Right cardiac atrium (tissue), 5 donors: Measurements from ENCODE around the gene WDR48. TPM values are rescaled to one million over a fixed set of nuclear protein-coding genes. Genes with fewer than 3 reads are reported as not detected.
A peak's percentile ranks its signal among the peaks of the same experiment; 100 is the strongest.

Experiments
- ATAC-seq, 2 donors: fragments of 200-7000 bp; cut with Tn5 transposase; one replicate each; pipeline versions ENCODE4 v1.8.0 to v1.9.1; 2020; ENCODE audit warnings: moderate library complexity in 2 of 2, mild to moderate bottlenecking in 1 of 2
- DNase-seq, 3 donors: peaks; one replicate each; pipeline ENCODE4 v3.0.0-alpha.2; 2020
- H3K27ac ChIP-seq: one replicate; pipeline ENCODE4 v1.5.1; 2013; ENCODE audit warnings: mild to moderate bottlenecking, low read length, control low read depth, moderate library complexity
- H3K27me3 ChIP-seq: one replicate; pipeline ENCODE4 v1.6.1; 2013; ENCODE audit not compliant: control insufficient read depth, insufficient read depth
- H3K4me1 ChIP-seq: one replicate; pipeline ENCODE4 v1.6.1; 2013; ENCODE audit warnings: low read length; ENCODE audit not compliant: control insufficient read depth, insufficient read depth
- H3K4me3 ChIP-seq: one replicate; pipeline ENCODE4 v1.5.1; 2013; ENCODE audit warnings: low read length, control low read depth
- H3K9me3 ChIP-seq: one replicate; pipeline ENCODE4 v1.6.1; 2013; ENCODE audit warnings: low read length; ENCODE audit not compliant: control insufficient read depth
- WGBS: extraction: QIAGEN DNeasy Blood & Tissue Kit; methylation state at CpG from one replicate; pipeline ENCODE4 v1.1.7; 2013; 5-methylcytosine and 5-hydroxymethylcytosine counted together
- intact Hi-C, 4 donors: fragments of 100-400 bp; cut with DNase I; formaldehyde crosslinking; loops; one replicate each; pipeline versions ENCODE4 v1.11.0 to v1.14.0; 2022 to 2023
- long read RNA-seq, 4 donors: library from polyadenylated mRNA; unstranded; transcript quantifications; one replicate each; pipeline ENCODE4 v2.0.0, GENCODE V29; 2020 to 2021
- polyA plus RNA-seq: library from polyadenylated mRNA; stranded (reverse); fragments of 200-250 nt; gene quantifications from one replicate; pipeline ENCODE4 v1.2.3, GENCODE V29; 2013
- total RNA-seq, 4 donors: library from RNA; stranded (reverse); fragmentation: NEBNext Ultra II Directional; extraction: Animal tissue kit (Norgen Biotek cat#: 25700); gene quantifications; one replicate each; pipeline ENCODE4 v1.2.1, GENCODE V29; 2021
- donor health status: healthy with polysubstance abuse.
- donor health status: DM: no; HTN: yes; CAD: no.
- donor health status: DM: no; HTN: no; CAD: no.
- donor health status: DM: no; HTN: yes; CAD: no; lungs with severe emphysema.
- donor health status: DM: yes; HTN: yes; CAD: no.

The WDR48 gene
- total RNA-seq: 10 to 100 TPM; 16.5 to 30.5 (median 27.5) TPM
- 10.3 TPM for polyA plus RNA-seq
- long read RNA-seq, donor 1, transcript WDR48-201 (19 exons, 3,707 nt): major isoform, 24 of 37 reads
- long read RNA-seq, donor 1, partial matches to known transcripts: 8 of 37 reads
- long read RNA-seq, donor 1, other reads (novel, unspliced or antisense): 5 of 37 reads
- long read RNA-seq, donor 2, transcript WDR48-201 (19 exons, 3,707 nt): major isoform, 10 of 17 reads
- long read RNA-seq, donor 2, partial matches to known transcripts: 2 of 17 reads
- long read RNA-seq, donor 2, other reads (novel, unspliced or antisense): 5 of 17 reads
- long read RNA-seq, donor 3, transcript WDR48-201 (19 exons, 3,707 nt): major isoform, 53 of 74 reads
- long read RNA-seq, donor 3, partial matches to known transcripts: 17 of 74 reads
- long read RNA-seq, donor 3, other reads (novel, unspliced or antisense): 4 of 74 reads
- long read RNA-seq, donor 4, transcript WDR48-201 (19 exons, 3,707 nt): major isoform, 15 of 21 reads
- long read RNA-seq, donor 4, partial matches to known transcripts: 2 of 21 reads
- long read RNA-seq, donor 4, other reads (novel, unspliced or antisense): 4 of 21 reads

DNA sequence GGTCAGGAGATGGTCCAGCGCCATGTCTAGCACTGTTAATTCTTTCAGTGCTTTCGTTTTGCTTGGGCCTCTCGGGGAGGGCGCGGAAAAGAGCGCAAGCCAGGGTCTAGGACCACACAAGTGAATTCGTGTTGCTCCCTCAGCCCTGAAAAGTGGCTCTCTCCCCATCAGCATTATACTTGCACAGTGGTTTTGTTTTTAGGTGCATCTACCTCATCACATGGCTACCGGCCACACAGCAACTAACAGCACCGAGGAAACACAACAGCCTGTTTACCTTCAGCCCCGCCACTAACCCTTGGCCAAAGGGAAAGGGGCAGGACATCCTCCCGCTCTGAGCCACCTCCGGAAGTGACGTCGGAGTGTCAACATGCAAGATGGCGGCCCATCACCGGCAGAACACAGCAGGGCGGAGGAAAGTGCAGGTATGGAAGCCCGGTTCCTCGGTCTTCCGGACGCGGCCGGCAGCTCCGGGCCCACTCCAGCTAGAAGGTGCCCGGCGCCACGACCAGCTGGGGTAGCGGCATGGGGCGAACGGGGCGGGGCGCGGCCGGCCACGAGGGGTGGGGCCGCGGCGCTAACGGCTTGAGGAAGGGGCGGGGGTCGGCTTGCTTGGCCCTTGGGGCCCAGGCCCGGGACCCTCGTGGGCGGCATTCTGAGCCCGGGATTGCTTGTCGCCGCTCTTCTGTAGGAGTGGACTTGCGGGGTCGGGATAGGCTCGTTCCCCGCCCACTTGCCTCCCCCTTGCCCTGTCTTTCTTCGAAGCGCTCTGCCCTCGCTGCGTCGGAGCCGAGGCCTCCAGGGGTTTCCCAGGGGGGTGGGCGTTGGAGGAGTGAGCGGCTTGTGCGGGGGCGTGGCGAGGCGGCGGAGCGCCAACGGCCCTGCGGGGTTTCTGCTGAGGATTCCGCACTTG is at the start of gene WDR48, which contains the start of gene SCN11A:
Gene WDR48 (plus strand): TSS at position 368 of the 913 bp plus-strand sequence. CDS start 10 bp downstream, at position 378.
Gene SCN11A (minus strand): TSS at position 296 of the 913 bp plus-strand sequence. CDS start 101,582 bp downstream, outside the sequence.
- Histone ChIP-seq H3K4me3 (peak within 1 kb of the TSS; percentile 97), H3K4me1 (no peaks in the 10 kb centered on the region), H3K27ac (peak within 1 kb of the TSS; percentile 94), H3K27me3 (no peaks in the 10 kb centered on the region), H3K9me3 (no peaks in the 10 kb centered on the region)
- intact Hi-C loops: no loop called here
- ATAC-seq (peak; percentile 100), DNase-seq (peak; percentile 95 to 97 (median 96))
- under 1% methylated on average over 68 of the region's 68 CpGs for WGBS

DNA sequence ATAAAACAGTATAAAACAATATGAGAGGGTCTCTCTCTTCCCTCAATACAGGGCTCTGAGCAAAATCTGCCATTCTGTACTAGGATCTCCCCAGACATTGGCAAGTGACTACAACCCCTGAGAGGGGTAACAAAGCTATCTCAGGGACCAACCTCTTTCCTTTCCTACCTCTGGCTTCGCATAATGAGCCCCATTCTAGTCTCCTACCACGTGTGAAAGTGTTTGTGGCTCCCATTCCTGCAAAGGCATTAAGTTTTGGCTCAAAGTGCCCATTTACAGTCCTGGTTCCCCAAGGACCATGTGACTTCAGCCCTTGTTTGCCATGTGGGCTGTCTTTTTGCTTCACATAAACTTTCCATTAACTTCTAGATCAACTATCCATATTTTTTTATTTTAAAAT is 46.5 kb upstream of the WDR48 start:
- ATAC-seq: no peak
- intact Hi-C loops: no loop called here
- 41% methylated on average over 2 of the region's 2 CpGs for WGBS

DNA sequence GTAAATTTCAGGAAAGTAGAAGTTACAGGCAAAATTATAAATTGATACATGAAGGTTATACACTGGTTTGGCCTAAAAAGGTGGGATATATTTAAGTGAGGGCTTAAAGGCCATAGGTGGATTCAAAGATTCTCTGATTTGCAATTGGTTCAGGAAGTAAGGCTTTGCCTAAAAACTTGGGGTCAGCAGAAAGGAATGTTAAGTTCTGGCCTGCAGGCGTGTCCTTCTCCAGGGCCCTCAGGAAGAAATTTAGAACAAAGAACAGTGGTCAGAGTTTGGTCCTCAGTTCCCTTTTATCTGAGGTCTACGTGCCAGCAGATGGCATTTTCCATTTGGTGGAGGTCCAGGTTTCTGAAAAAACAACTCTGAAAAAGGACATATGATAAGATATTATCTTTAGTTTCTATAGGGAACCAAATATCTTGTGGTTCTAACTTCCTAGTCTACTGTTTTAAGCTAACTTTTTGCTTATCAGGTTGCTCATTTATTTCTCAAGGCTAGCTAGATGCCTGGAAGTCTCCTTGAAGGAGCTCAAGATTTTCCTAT is 40.6 kb upstream of the WDR48 start:
- WGBS: 44% methylated on average over 2 of the region's 2 CpGs

More for the DNA sequence above, 46.5 kb upstream of the WDR48 start:
- no peaks in the 10 kb centered on the region for H3K4me1 ChIP-seq
- no peaks in the 10 kb centered on the region for H3K27me3 ChIP-seq
- H3K27ac ChIP-seq: no peak overlapping the region
- no peak for DNase-seq
- no peak overlapping the region for H3K4me3 ChIP-seq
- H3K9me3 ChIP-seq: no peaks in the 10 kb centered on the region

DNA sequence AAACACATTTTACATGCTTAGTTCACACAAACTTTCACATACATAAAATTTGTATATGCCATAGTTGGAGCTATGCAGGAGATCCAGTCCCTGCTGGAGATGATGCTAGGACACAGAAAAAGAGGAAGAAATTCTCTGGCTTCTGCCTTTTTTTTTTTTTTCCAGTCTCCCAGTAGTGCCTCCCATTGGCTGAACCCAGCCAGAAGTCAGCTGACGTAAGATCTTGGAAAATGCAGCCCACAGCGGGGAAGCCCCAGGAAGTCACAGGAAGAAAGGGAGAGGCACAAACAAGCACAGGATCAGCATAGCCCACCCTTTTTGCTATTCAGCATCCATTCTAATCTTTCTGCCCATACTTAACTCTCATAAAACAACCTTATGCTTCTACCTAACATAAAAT is 38.5 kb upstream of the WDR48 start:
- 9% methylated on average over 2 of the region's 2 CpGs for WGBS
- H3K9me3 ChIP-seq: no peaks in the 10 kb centered on the region
- H3K27ac ChIP-seq: no peak overlapping the region
- no peaks in the 10 kb centered on the region for H3K4me1 ChIP-seq
- intact Hi-C loops: no loop called here
- H3K27me3 ChIP-seq: no peaks in the 10 kb centered on the region
- ATAC-seq: peak in 1 of 2 donors; percentile 60
- DNase-seq: no peak
- H3K4me3 ChIP-seq: no peak overlapping the region

More for the DNA sequence above, 40.6 kb upstream of the WDR48 start:
- no peaks in the 10 kb centered on the region for H3K9me3 ChIP-seq
- no peak overlapping the region for H3K4me3 ChIP-seq
- ATAC-seq: no peak
- no peak overlapping the region for H3K27ac ChIP-seq
- H3K4me1 ChIP-seq: no peaks in the 10 kb centered on the region
- no peak for DNase-seq
- no peaks in the 10 kb centered on the region for H3K27me3 ChIP-seq
- intact Hi-C loops: no loop called here

DNA sequence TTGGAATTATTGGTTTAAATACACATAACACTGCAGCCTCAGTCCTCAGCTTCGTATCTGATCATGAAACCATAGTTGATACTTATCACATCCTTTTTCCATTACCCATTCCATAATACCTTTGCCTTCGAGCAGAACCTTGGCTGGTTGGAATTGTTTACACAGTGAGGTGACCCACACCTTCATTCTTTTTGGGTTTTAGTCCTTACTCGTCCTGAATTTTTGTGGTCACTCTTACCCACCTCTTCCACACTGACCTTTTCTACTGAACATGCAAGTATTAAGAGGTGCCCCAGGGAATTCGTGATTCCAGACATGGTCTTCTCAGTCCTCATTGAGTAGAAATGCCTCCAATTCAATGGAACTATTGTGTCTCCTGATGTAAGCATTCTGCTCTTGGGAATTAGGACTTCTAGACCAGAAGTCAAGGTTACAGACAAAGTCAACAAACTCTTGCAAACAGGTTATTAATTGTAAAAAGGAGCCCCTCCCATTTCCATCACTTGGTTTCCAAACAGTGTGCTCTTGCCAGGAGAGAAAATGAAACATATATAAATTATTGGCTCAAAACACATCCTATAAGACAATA is 37.8 kb upstream of the WDR48 start:
- Histone ChIP-seq H3K27me3 (no peaks in the 10 kb centered on the region), H3K4me3 (no peak overlapping the region), H3K9me3 (no peaks in the 10 kb centered on the region), H3K4me1 (no peaks in the 10 kb centered on the region), H3K27ac (no peak overlapping the region)
- WGBS: 71% methylated on average over 4 of the region's 4 CpGs
- DNase-seq (no peak), ATAC-seq (no peak)
- intact Hi-C loops: no loop called here

DNA sequence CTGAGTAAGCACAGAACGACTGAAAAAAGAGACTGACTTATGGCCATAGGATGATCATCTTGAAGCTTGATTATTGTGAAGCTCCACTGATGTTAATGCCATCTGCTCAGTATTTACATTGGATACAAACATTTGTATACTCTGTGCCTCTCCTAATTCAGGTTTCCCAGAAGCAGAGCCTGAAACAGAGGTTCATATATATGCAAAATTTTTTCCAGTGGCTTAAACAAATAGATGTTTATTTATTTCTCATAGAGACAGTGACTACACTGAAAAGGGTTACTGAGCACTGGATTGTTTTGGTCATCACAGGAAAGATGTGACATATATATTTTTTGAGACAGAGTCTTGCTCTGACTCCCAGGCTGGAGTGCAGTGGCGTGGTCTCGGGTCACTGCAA is 36.4 kb upstream of the WDR48 start:
- H3K27ac ChIP-seq: no peak overlapping the region
- intact Hi-C loops: no loop called here
- no peaks in the 10 kb centered on the region for H3K4me1 ChIP-seq
- ATAC-seq (no peak), DNase-seq (no peak)
- WGBS: 86% methylated on average over 3 of the region's 3 CpGs
- no peaks in the 10 kb centered on the region for H3K9me3 ChIP-seq
- no peaks in the 10 kb centered on the region for H3K27me3 ChIP-seq
- H3K4me3 ChIP-seq: no peak overlapping the region

DNA sequence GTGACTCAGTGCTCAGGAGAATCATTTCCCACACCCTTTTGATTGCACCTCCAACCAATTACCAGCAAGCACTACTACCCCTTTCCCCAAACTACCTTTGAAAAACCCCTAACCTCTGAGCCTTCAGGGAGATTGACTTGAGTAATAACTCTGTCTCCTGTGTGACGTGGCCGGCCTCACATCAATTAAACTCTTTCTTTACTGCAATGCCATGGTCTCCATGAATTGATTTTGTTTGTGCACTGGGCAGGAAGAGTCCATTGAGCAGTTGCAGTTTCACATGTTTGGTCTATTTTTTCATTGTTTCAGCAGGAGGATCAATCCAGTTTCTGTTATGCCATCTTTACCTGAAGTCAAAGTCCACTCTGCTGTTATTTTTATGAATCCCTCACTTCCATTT is 32.5 kb upstream of the WDR48 start:
- 86% methylated on average over 2 of the region's 2 CpGs for WGBS
- Histone ChIP-seq H3K4me1 (no peaks in the 10 kb centered on the region), H3K9me3 (no peaks in the 10 kb centered on the region), H3K27ac (no peak overlapping the region), H3K27me3 (no peaks in the 10 kb centered on the region), H3K4me3 (no peak overlapping the region)
- intact Hi-C loops: no loop called here
- ATAC-seq: no peak
- no peak for DNase-seq

DNA sequence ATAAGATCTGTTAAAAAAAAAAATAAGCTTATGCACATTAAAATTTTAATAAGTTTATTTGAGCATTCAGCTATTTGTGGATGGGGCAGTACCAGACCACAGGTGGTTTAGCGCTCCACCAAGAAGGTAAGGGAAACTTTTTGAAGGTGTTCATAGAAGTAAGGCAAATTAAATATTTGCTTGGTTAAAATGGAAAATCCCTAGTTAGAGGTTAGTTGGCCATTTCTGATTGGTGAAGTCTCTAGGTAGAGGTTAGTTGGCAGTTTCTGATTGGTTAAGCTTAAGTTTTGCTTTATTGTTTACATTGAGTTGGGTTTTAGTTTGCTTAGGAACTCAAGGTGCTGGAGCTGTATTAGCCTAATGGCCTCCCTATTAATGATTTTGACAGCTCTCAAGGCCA is 30.8 kb upstream of the WDR48 start:
- intact Hi-C loops: no loop called here
- H3K27ac ChIP-seq: no peak overlapping the region

DNA sequence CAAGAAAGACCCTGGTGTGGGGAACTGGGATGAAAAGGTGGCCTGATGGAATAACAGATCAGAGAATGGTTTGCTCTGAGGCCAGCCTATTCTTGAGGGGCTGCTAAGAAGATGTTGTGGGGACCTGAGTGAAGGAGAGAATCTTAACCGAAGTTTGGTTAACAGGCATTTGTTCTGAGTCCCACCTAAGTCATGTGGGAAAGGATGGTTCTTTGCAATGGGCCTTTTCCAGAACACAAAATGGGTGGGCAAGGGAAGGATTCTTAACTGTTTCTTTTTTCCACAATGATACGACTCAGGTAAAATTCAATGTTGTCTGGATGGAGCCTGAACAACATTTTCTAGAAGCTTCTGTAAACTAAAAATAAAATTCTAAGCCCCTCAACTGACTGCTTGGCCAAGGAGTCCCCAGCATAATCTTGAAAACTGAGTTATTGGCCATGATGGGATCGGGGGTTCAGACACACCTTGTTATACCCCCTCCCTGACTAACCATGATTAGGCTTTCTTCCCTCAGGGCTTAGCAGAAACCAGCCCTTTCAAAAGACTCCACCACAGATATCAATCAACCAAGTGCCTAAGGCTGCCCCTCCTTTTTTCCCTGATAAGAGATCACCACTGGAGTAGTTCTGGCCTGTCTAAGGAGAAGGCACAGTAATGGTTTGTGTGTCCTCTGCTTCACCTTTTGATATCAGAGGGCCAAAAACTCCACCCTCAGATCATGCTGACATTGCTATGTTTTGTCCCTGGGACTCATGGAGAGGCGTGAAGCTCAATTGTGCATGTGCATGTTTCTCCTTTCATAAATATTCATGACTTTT is 30.1 kb upstream of the WDR48 start:
- DNase-seq (no peak), ATAC-seq (no peak)
- Histone ChIP-seq H3K27ac (no peak overlapping the region), H3K4me1 (no peaks in the 10 kb centered on the region), H3K9me3 (no peaks in the 10 kb centered on the region), H3K27me3 (no peaks in the 10 kb centered on the region), H3K4me3 (no peak overlapping the region)
- WGBS: 84% methylated on average over 4 of the region's 4 CpGs
- intact Hi-C loops: no loop called here

More for the DNA sequence above, 30.8 kb upstream of the WDR48 start:
- ATAC-seq: no peak
- Histone ChIP-seq H3K27me3 (no peaks in the 10 kb centered on the region), H3K4me1 (no peaks in the 10 kb centered on the region), H3K9me3 (no peaks in the 10 kb centered on the region), H3K4me3 (no peak overlapping the region)
- WGBS: 97% methylated on average over 1 of the region's 1 CpG
- no peak for DNase-seq

DNA sequence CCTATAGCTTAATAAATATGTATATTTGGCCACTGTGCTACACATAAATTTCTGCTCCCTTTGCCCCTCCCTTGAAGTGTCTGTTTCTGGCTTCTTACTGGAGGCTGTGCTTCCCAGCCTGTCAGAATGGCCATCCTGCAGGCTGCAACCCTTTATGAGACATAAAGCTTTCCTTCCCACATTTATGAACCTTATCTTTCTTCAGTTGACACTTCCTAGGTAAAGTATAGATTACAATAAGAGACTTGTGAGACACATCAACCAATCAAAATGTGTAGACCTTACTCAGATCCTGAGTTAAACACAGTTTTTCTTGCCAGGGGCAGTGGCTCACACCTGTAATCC is 29.6 kb upstream of the WDR48 start:
- no peaks in the 10 kb centered on the region for H3K27me3 ChIP-seq
- H3K4me3 ChIP-seq: no peak overlapping the region
- no peaks in the 10 kb centered on the region for H3K9me3 ChIP-seq
- DNase-seq: no peak
- ATAC-seq: no peak
- no peak overlapping the region for H3K27ac ChIP-seq
- intact Hi-C loops: no loop called here
- H3K4me1 ChIP-seq: no peaks in the 10 kb centered on the region
